ENCODE measurements around the gene ANKRD31. TPM values are rescaled to one million over a fixed set of nuclear protein-coding genes. Genes with fewer than 3 reads are reported as not detected.

Gene ANKRD31
- total and polyA plus RNA-seq, 7 experiments from 2014 or later, result 0.22 to 1.6 (median 0.59) TPM

GRCh38 chr5:75071100-75071499 is 165.6 kb downstream of the ANKRD31 start:
- peaks cover 0 to 5% (median 4%) of the 10 kb centered on the region in 5 donors for H3K36me3 Mint-ChIP-seq
- no peaks in the 10 kb centered on the region for H3K27me3 Mint-ChIP-seq
- peaks cover 3 to 43% (median 36%) of the 10 kb centered on the region in 7 donors for H3K4me1 Mint-ChIP-seq
- DNase-seq (no peak), ATAC-seq (no peak)
- H3K4me1 ChIP-seq (ENCODE audit: control insufficient read depth in 2 of 2, insufficient read depth in 2 of 2, low read length in 2 of 2), result no peaks in the 10 kb centered on the region
- CTCF ChIA-PET, result no interaction called here
- H3K27ac ChIP-seq (ENCODE audit: low read depth, low read length), result no peak overlapping the region
- no peak overlapping the region for H3K27ac Mint-ChIP-seq
- no peaks in the 10 kb centered on the region for H3K36me3 ChIP-seq (ENCODE audit: control insufficient read depth in 2 of 3, insufficient read depth in 3 of 3, low read length in 3 of 3)
- H3K4me3 ChIP-seq (ENCODE audit: low read length), result no peak overlapping the region
- no peaks in the 10 kb centered on the region for H3K9me3 ChIP-seq (ENCODE audit: control insufficient read depth in 2 of 3, low read length in 3 of 3)
- POLR2A ChIA-PET, result interaction anchor here (0.6 to 2.2 kb wide), 4 partner anchors 11 to 606 kb away, joined by 3 to 6 read pairs (median 4); partner anchors contain the start of gene HMGCR
- peaks cover 0 to 4% (median 0%) of the 10 kb centered on the region in 11 donors for H3K9me3 Mint-ChIP-seq
- intact Hi-C loops (cut with micrococcal nuclease), result no loop called here
- H3K27me3 ChIP-seq (ENCODE audit: control insufficient read depth in 2 of 2, insufficient read depth in 2 of 2, low read length in 2 of 2), result no peaks in the 10 kb centered on the region
- no peak overlapping the region for H3K4me3 Mint-ChIP-seq

DNA sequence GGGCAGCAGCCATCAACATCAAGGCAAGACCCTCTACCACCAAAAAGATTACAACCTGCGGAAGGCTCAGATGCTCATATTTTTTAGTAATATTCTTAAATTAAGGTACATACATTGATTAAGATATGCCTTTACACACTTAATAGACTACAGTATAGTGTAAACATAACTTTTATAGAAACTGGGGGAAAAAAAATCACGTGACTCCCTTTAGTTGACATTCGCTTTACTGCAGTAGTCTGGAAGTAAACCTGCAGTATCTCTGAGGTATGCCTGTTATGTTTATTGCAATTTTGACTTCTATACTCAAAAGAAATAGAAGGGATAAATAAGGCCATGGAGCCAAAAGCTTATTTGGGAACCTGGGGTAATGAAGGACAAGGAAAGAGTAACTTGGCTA is 169.2 kb downstream of the ANKRD31 start:
- H3K4me3 ChIP-seq (ENCODE audit: low read length), result no peak overlapping the region
- Mint-ChIP-seq H3K4me1 (peaks cover 5 to 54% (median 37%) of the 10 kb centered on the region in 7 donors), H3K27ac (peak overlapping the region in 5 of 9 donors; percentile 4 to 69 (median 26)), H3K27me3 (no peaks in the 10 kb centered on the region), H3K9me3 (peaks cover 0 to 5% (median 0%) of the 10 kb centered on the region in 11 donors), H3K4me3 (peak overlapping the region in 2 of 10 donors; percentile 22 to 58), H3K36me3 (peaks cover 0 to 5% (median under 1%) of the 10 kb centered on the region in 5 donors)
- ChIA-PET POLR2A (interaction anchor here (1.1 kb wide), 1 partner anchor 15 kb away, joined by 4 read pairs; the partner anchor contains the start of gene GCNT4), CTCF (no interaction called here)
- H3K27ac ChIP-seq (ENCODE audit: low read depth, low read length), result no peak overlapping the region
- no peaks in the 10 kb centered on the region for H3K27me3 ChIP-seq (ENCODE audit: control insufficient read depth in 2 of 2, insufficient read depth in 2 of 2, low read length in 2 of 2)
- no peaks in the 10 kb centered on the region for H3K9me3 ChIP-seq (ENCODE audit: control insufficient read depth in 2 of 3, low read length in 3 of 3)
- DNase-seq (no peak), ATAC-seq (no peak)
- no peaks in the 10 kb centered on the region for H3K36me3 ChIP-seq (ENCODE audit: control insufficient read depth in 2 of 3, insufficient read depth in 3 of 3, low read length in 3 of 3)
- intact Hi-C loops (cut with micrococcal nuclease), result loop anchor here in 1 of 2 donors (2.0 kb wide), 1 partner anchor 15 kb away; the partner anchor contains the start of gene GCNT4
- peaks cover 0 to 11% of the 10 kb centered on the region in 2 donors for H3K4me1 ChIP-seq (ENCODE audit: control insufficient read depth in 2 of 2, insufficient read depth in 2 of 2, low read length in 2 of 2)

- Mint-ChIP-seq H3K4me3 (peak overlapping the region in 7 of 10 donors; percentile 1 to 79 (median 47)), H3K27me3 (no peaks in the 10 kb centered on the region), H3K9me3 (peaks cover 0 to 10% (median 0%) of the 10 kb centered on the region in 11 donors), H3K36me3 (peaks cover 0 to 5% (median 0%) of the 10 kb centered on the region in 5 donors), H3K4me1 (peaks cover 16 to 93% (median 74%) of the 10 kb centered on the region in 7 donors), H3K27ac (peak overlapping the region in 8 of 9 donors; percentile 87 to 99 (median 98))
- ChIA-PET CTCF (no interaction called here), POLR2A (interaction anchor here (3.1 kb wide), 1 partner anchor 9 kb away, joined by 16 read pairs; no protein-coding TSS in a partner anchor)
- DNase-seq (no peak), ATAC-seq (no peak)
- Histone ChIP-seq H3K27ac (ENCODE audit: low read depth, low read length) (no peak overlapping the region), H3K9me3 (ENCODE audit: control insufficient read depth in 2 of 3, low read length in 3 of 3) (no peaks in the 10 kb centered on the region), H3K4me1 (ENCODE audit: control insufficient read depth in 2 of 2, insufficient read depth in 2 of 2, low read length in 2 of 2) (peaks cover 14 to 52% of the 10 kb centered on the region in 2 donors), H3K4me3 (ENCODE audit: low read length) (no peak overlapping the region), H3K27me3 (ENCODE audit: control insufficient read depth in 2 of 2, insufficient read depth in 2 of 2, low read length in 2 of 2) (no peaks in the 10 kb centered on the region), H3K36me3 (ENCODE audit: control insufficient read depth in 2 of 3, insufficient read depth in 3 of 3, low read length in 3 of 3) (no peaks in the 10 kb centered on the region)
- intact Hi-C loops (cut with micrococcal nuclease), result no loop called here
These were observed 173.7 kb downstream of the ANKRD31 start for GRCh38 chr5:75062925-75063531.

- H3K27me3 Mint-ChIP-seq, result peaks cover 0 to 5% (median 0%) of the 10 kb centered on the region in 5 donors
- DNase-seq (peak in 7 of 9 donors; percentile 79 to 96 (median 92)), ATAC-seq (peak; percentile 96)
- intact Hi-C loops (cut with micrococcal nuclease), result loop anchor here (1.0 to 10.0 kb wide), 7 partner anchors 10 to 1115 kb away; partner anchors contain the start of genes ANKRD31 (in 1 of the 2) and HEXB (in 1 of the 2)
- H3K27ac Mint-ChIP-seq, result peak overlapping the region; percentile 70 to 99 (median 98)
- peak overlapping the region in 9 of 10 donors; percentile 68 to 85 (median 75) for H3K4me3 Mint-ChIP-seq
- CTCF ChIA-PET, result interaction anchor here (1.3 to 4.1 kb wide), 5 partner anchors 9 to 177 kb away, joined by 3 to 23 read pairs (median 6); partner anchors contain the start of gene ANKRD31
- POLR2A ChIA-PET, result interaction anchor here (0.6 to 6.1 kb wide), 11 partner anchors 10 to 277 kb away, joined by 3 to 51 read pairs (median 5); partner anchors contain the start of genes ANKRD31, GCNT4 and HMGCR
- no peaks in the 10 kb centered on the region for H3K36me3 ChIP-seq (ENCODE audit: control insufficient read depth in 2 of 3, insufficient read depth in 3 of 3, low read length in 3 of 3)
- peaks cover 0 to 5% (median 0%) of the 10 kb centered on the region in 5 donors for H3K36me3 Mint-ChIP-seq
- H3K9me3 ChIP-seq (ENCODE audit: control insufficient read depth in 2 of 3, low read length in 3 of 3), result no peaks in the 10 kb centered on the region
- H3K4me1 ChIP-seq (ENCODE audit: control insufficient read depth in 2 of 2, insufficient read depth in 2 of 2, low read length in 2 of 2), result peaks cover 32 to 81% of the 10 kb centered on the region in 2 donors
- H3K4me3 ChIP-seq (ENCODE audit: low read length), result no peak overlapping the region
- H3K4me1 Mint-ChIP-seq, result peaks cover 25 to 96% (median 83%) of the 10 kb centered on the region in 7 donors
- H3K27me3 ChIP-seq (ENCODE audit: control insufficient read depth in 2 of 2, insufficient read depth in 2 of 2, low read length in 2 of 2), result no peaks in the 10 kb centered on the region
- peak overlapping the region; percentile 77 for H3K27ac ChIP-seq (ENCODE audit: low read depth, low read length)
- H3K9me3 Mint-ChIP-seq, result peaks cover 0 to 10% (median 0%) of the 10 kb centered on the region in 11 donors
These were observed 176.6 kb downstream of the ANKRD31 start for GRCh38 chr5:75059912-75060545.

DNA sequence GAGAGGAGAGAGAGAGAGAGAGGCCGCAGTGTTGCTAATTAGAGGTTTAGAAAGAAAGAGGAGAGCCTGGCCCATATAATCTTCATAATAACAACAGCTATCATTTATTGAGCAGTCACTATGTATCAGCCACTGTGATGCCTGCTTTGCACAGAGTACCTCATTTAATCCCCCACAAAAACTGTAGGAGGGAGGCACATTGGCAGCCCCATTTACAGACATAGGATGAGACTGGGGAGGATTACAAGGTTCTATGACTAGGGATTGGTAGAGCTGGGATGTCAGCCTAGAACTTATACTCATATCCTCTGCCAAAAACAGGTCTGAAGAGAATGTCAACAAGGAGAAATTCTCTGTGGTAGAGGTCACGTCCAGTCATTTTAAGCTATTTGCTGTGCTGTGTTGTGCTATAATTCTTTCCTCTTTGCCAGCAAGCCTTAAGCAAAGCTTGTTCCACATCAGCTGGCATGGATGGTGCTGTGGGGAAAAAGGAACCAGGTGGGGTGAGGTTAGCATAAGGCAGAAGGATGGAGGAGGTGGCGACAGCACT is 177.6 kb downstream of the ANKRD31 start:
- peak overlapping the region; percentile 70 to 99 (median 98) for H3K27ac Mint-ChIP-seq
- H3K4me3 Mint-ChIP-seq, result peak overlapping the region in 9 of 10 donors; percentile 68 to 85 (median 75)
- Histone ChIP-seq H3K9me3 (ENCODE audit: control insufficient read depth in 2 of 3, low read length in 3 of 3) (no peaks in the 10 kb centered on the region), H3K4me1 (ENCODE audit: control insufficient read depth in 2 of 2, insufficient read depth in 2 of 2, low read length in 2 of 2) (peaks cover 40 to 91% of the 10 kb centered on the region in 2 donors), H3K27me3 (ENCODE audit: control insufficient read depth in 2 of 2, insufficient read depth in 2 of 2, low read length in 2 of 2) (no peaks in the 10 kb centered on the region), H3K27ac (ENCODE audit: low read depth, low read length) (peak overlapping the region; percentile 77), H3K36me3 (ENCODE audit: control insufficient read depth in 2 of 3, insufficient read depth in 3 of 3, low read length in 3 of 3) (no peaks in the 10 kb centered on the region), H3K4me3 (ENCODE audit: low read length) (peak overlapping the region; percentile 31)
- intact Hi-C loops (cut with micrococcal nuclease), result loop anchor here (10.0 kb wide), 2 partner anchors 374 to 1116 kb away; partner anchors contain the start of gene HEXB (in 1 of the 2)
- H3K4me1 Mint-ChIP-seq, result peaks cover 34 to 100% (median 93%) of the 10 kb centered on the region in 7 donors
- CTCF ChIA-PET, result interaction anchor here (1.6 to 4.1 kb wide), 3 partner anchors 9 to 178 kb away, joined by 6 to 23 read pairs (median 10); partner anchors contain the start of gene ANKRD31
- DNase-seq (no peak), ATAC-seq (no peak)
- peaks cover 0 to 10% (median 0%) of the 10 kb centered on the region in 11 donors for H3K9me3 Mint-ChIP-seq
- H3K36me3 Mint-ChIP-seq, result peaks cover 0 to 5% (median 0%) of the 10 kb centered on the region in 5 donors
- peaks cover 0 to 12% (median 0%) of the 10 kb centered on the region in 5 donors for H3K27me3 Mint-ChIP-seq
- POLR2A ChIA-PET, result interaction anchor here (0.6 to 6.1 kb wide), 7 partner anchors 9 to 278 kb away, joined by 3 to 51 read pairs (median 6); partner anchors contain the start of genes ANKRD31, GCNT4 and HMGCR

Measured in naive thymus-derived CD4-positive, alpha-beta T cell (primary cell).